T-cell (primary cell): Measurements from ENCODE around the gene NDRG2. TPM values are rescaled to one million over a fixed set of nuclear protein-coding genes. Genes with fewer than 3 reads are reported as not detected.
"Not testable (repeated sequence)": the region's sequence is repeated elsewhere in the genome, so short reads cannot be mapped to it uniquely, and the experiment has no call there.

Experiments used
- ATAC-seq, 4 experiments: fragments of 200-7000 bp in 3 of 4; fragments of 150-1000 bp in 1 of 4; cut with Tn5 transposase; replicated peaks in 1 of 4; 1 replicate in 3 of 4; 2 replicates in 1 of 4; pipeline ENCODE4 v1.10.0; 2021; ENCODE audit warnings: moderate library complexity in 3 of 4, mild to moderate bottlenecking in 2 of 4, moderate number of reproducible peaks in 1 of 4
- CTCF ChIA-PET, 2 donors: fragments of 300-600 bp; sonication (Branson Sonifier 250); formaldehyde crosslinking; loops; one replicate each; lab custom pipeline; 2022; ENCODE audit warnings: antibody characterized with exemption in 2 of 2; lab: Charles Lee
- POLR2A ChIA-PET, 2 donors: fragments of 300-600 bp; sonication (Branson Sonifier 250); formaldehyde crosslinking; loops; one replicate each; lab custom pipeline; 2022; ENCODE audit warnings: antibody characterized with exemption in 2 of 2; lab: Charles Lee
- DNase-seq, 35 experiments: peaks; one replicate each; pipeline versions ENCODE4 v3.0.0 to v3.0.0-alpha.2; 2013 to 2023
- H3K27ac ChIP-seq: one replicate; pipeline ENCODE4 v1.5.1; 2013; ENCODE audit warnings: low read length
- H3K27me3 ChIP-seq, 2 experiments: replicated peaks in 1 of 2; 1 replicate in 1 of 2; 2 replicates in 1 of 2; pipeline versions ENCODE4 v1.6.1 to v1.7.0; 2013; ENCODE audit warnings: low read length in 1 of 2, mixed read lengths in 1 of 2; ENCODE audit not compliant: control insufficient read depth in 2 of 2, insufficient read depth in 2 of 2; ENCODE audit errors: extremely low read depth in 1 of 2
- H3K36me3 ChIP-seq, 2 donors: 1 replicate in 1 of 2; 2 replicates in 1 of 2; pipeline versions ENCODE4 v1.6.1 to v1.7.0; 2013; ENCODE audit warnings: low read length in 1 of 2; ENCODE audit not compliant: control insufficient read depth in 2 of 2, insufficient read depth in 1 of 2; ENCODE audit errors: extremely low read depth in 1 of 2
- H3K4me1 ChIP-seq, 2 experiments: 1 replicate in 1 of 2; 2 replicates in 1 of 2; pipeline versions ENCODE4 v1.6.1 to v1.7.0; 2013; ENCODE audit warnings: low read length in 2 of 2, mixed read lengths in 1 of 2; ENCODE audit not compliant: insufficient read depth in 2 of 2, control insufficient read depth in 1 of 2; ENCODE audit errors: extremely low read depth in 1 of 2
- H3K4me3 ChIP-seq, 2 donors: 1 replicate in 1 of 2; 2 replicates in 1 of 2; pipeline versions ENCODE4 v1.5.1 to v1.7.0; 2013; ENCODE audit warnings: mild to moderate bottlenecking in 2 of 2, low read length in 1 of 2, moderate library complexity in 1 of 2; ENCODE audit not compliant: control insufficient read depth in 1 of 2; ENCODE audit errors: extremely low read depth in 1 of 2
- H3K9me3 ChIP-seq: 2 replicates; pipeline ENCODE4 v1.7.0; 2013
- H3K27ac Mint-ChIP-seq, 2 donors: one replicate each; pipeline ENCODE4 v1.8.0; 2020 to 2021; ENCODE audit warnings: mild to moderate bottlenecking in 2 of 2, mixed read lengths in 2 of 2
- H3K27me3 Mint-ChIP-seq, 2 donors: one replicate each; pipeline ENCODE4 v1.8.0; 2021 to 2022; ENCODE audit warnings: mixed read lengths in 2 of 2
- H3K36me3 Mint-ChIP-seq: one replicate; pipeline ENCODE4 v1.8.0; 2021; ENCODE audit warnings: mixed read lengths
- H3K4me1 Mint-ChIP-seq, 3 donors: one replicate each; pipeline ENCODE4 v1.8.0; 2020 to 2022; ENCODE audit warnings: mixed read lengths in 3 of 3, mild to moderate bottlenecking in 1 of 3
- H3K4me3 Mint-ChIP-seq, 3 donors: one replicate each; pipeline ENCODE4 v1.8.0; 2020 to 2022; ENCODE audit warnings: mild to moderate bottlenecking in 3 of 3, mixed read lengths in 3 of 3, moderate library complexity in 3 of 3
- H3K9me3 Mint-ChIP-seq, 3 donors: one replicate each; pipeline ENCODE4 v1.8.0; 2020 to 2022; ENCODE audit warnings: mixed read lengths in 3 of 3
- WGBS: methylation state at CpG from one replicate; pipeline ENCODE4 v1.1.5; 2013; ENCODE audit warnings: missing lambda C conversion rate; ENCODE audit not compliant: insufficient coverage; 5-methylcytosine and 5-hydroxymethylcytosine counted together
- total RNA-seq, 35 experiments: library from RNA in 6 of 35; stranded (reverse) in 6 of 35; fragments of 120-200 nt in 1 of 35; gene quantifications; one replicate each; pipeline versions ENCODE4 v1.2.1 to v1.2.4 and lab custom pipeline; 2013 to 2026

NDRG2 gene
- total RNA-seq, 5 donors from 2014 or later (not counting 1 experiment from before 2014, with no cell fraction given), result 26.1 to 28.2 (median 27.1) TPM

DNA sequence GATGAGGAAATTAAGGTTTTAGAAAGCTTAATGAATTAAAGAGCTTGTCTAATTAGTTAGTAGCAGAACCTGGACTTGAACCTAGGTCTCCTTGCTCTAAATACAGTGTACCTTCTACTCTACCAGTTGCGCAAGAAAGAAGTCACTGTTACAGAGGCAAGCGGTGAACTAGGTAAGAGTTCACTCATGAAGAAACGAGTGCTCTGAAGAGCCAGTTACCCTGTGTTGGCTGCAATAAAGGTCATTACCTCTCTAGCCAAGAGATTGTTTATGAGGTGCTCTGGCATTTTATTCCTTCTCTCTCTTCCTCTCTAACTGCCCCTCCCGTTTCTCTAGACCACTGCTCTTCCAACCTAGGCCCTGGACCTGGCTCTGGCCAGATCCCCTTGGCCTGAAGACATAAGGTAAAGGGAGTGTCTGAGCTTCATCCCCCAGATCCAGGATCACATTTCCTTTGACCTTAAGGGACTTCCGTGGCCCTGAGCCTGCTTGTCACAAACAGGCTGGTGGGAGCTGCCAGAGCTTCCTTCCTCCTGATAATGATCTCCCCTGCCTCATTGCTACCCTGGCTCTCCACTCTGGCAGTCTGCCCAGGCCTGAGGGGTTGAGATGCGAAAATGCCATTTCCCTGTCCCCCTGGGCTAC lies 19.2 kb upstream of the NDRG2 start:
- H3K27me3 Mint-ChIP-seq, result peaks cover 5 to 22% of the 10 kb centered on the region in 2 donors
- ATAC-seq, result peak in 2 of 4 experiments; percentile 40 to 46
- H3K36me3 ChIP-seq, result no peaks in the 10 kb centered on the region
- 37% methylated on average over 2 of the region's 6 CpGs for WGBS
- H3K36me3 Mint-ChIP-seq, result no peaks in the 10 kb centered on the region
- H3K4me1 ChIP-seq, result peaks cover 0 to 8% of the 10 kb centered on the region in 2 experiments
- peak in 3 of 35 experiments; percentile 12 to 20 (median 16) for DNase-seq
- H3K27ac ChIP-seq, result no peak overlapping the region
- H3K4me1 Mint-ChIP-seq, result peaks cover 9 to 16% (median 10%) of the 10 kb centered on the region in 3 donors
- POLR2A ChIA-PET, result interaction anchor here in 1 of 2 donors (0.6 kb wide), 1 partner anchor 54 kb away, joined by 4 read pairs; no protein-coding TSS in a partner anchor
- peaks cover 0 to 8% of the 10 kb centered on the region in 2 experiments for H3K27me3 ChIP-seq
- H3K9me3 Mint-ChIP-seq, result no peaks in the 10 kb centered on the region
- peak overlapping the region in 1 of 3 donors; percentile 12 for H3K4me3 Mint-ChIP-seq
- CTCF ChIA-PET, result interaction anchor here (0.8 to 6.6 kb wide), 5 partner anchors 10 to 60 kb away, joined by 3 to 53 read pairs (median 4); no protein-coding TSS in a partner anchor
- no peak overlapping the region for H3K4me3 ChIP-seq
- no peaks in the 10 kb centered on the region for H3K9me3 ChIP-seq
- peak overlapping the region; percentile 23 to 89 for H3K27ac Mint-ChIP-seq

- CTCF ChIA-PET, result interaction anchor here (0.8 to 6.6 kb wide), 5 partner anchors 10 to 61 kb away, joined by 3 to 53 read pairs (median 4); no protein-coding TSS in a partner anchor
- no peaks in the 10 kb centered on the region for H3K9me3 Mint-ChIP-seq
- Histone ChIP-seq H3K27me3 (peaks cover 0 to 8% of the 10 kb centered on the region in 2 experiments), H3K4me3 (no peak overlapping the region), H3K9me3 (no peaks in the 10 kb centered on the region), H3K27ac (no peak overlapping the region), H3K4me1 (peaks cover 0 to 8% of the 10 kb centered on the region in 2 experiments), H3K36me3 (no peaks in the 10 kb centered on the region)
- no CpG with 5 or more reads among the region's 2 CpGs for WGBS
- no peak for DNase-seq
- H3K36me3 Mint-ChIP-seq, result no peaks in the 10 kb centered on the region
- no peak for ATAC-seq
- no peak overlapping the region for H3K27ac Mint-ChIP-seq
- H3K4me1 Mint-ChIP-seq, result peaks cover 9 to 16% (median 10%) of the 10 kb centered on the region in 3 donors
- peaks cover 5 to 22% of the 10 kb centered on the region in 2 donors for H3K27me3 Mint-ChIP-seq
- no peak overlapping the region for H3K4me3 Mint-ChIP-seq
- POLR2A ChIA-PET, result interaction anchor here in 1 of 2 donors (0.6 kb wide), 2 partner anchors 48 to 54 kb away, joined by 3 to 4 read pairs; no protein-coding TSS in a partner anchor
Measured at GRCh38 chr14:21043387-21043973, 18.6 kb upstream of the NDRG2 start.

DNA sequence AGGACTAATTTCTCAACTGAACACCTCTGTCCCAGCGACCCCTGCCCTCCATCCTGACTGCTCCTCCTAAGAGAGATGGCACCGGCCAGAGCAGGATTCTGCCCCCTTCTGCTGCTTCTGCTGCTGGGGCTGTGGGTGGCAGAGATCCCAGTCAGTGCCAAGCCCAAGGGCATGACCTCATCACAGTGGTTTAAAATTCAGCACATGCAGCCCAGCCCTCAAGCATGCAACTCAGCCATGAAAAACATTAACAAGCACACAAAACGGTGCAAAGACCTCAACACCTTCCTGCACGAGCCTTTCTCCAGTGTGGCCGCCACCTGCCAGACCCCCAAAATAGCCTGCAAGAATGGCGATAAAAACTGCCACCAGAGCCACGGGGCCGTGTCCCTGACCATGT lies 18.1 kb upstream of the NDRG2 start:
- Histone ChIP-seq H3K9me3 (no peaks in the 10 kb centered on the region), H3K27me3 (peaks cover 0 to 8% of the 10 kb centered on the region in 2 experiments), H3K4me3 (no peak overlapping the region), H3K36me3 (no peaks in the 10 kb centered on the region), H3K27ac (no peak overlapping the region), H3K4me1 (peaks cover 0 to 8% of the 10 kb centered on the region in 2 experiments)
- POLR2A ChIA-PET, result interaction anchor here in 1 of 2 donors (0.6 kb wide), 1 partner anchor 47 kb away, joined by 3 read pairs; no protein-coding TSS in a partner anchor
- 52% methylated on average over 7 of the region's 8 CpGs for WGBS
- H3K4me1 Mint-ChIP-seq, result peaks cover 9 to 16% (median 10%) of the 10 kb centered on the region in 3 donors
- no peaks in the 10 kb centered on the region for H3K9me3 Mint-ChIP-seq
- peaks cover 5 to 22% of the 10 kb centered on the region in 2 donors for H3K27me3 Mint-ChIP-seq
- H3K4me3 Mint-ChIP-seq, result no peak overlapping the region
- CTCF ChIA-PET, result interaction anchor here (2.5 to 6.6 kb wide), 2 partner anchors 27 to 28 kb away, joined by 15 to 53 read pairs; no protein-coding TSS in a partner anchor
- DNase-seq, result no peak
- no peak overlapping the region for H3K27ac Mint-ChIP-seq
- H3K36me3 Mint-ChIP-seq, result no peaks in the 10 kb centered on the region
- no peak for ATAC-seq

GRCh38 chr14:21041676-21042433 lies 17.0 kb upstream of the NDRG2 start, which contains the start of gene RNASE7:
TSS of gene RNASE7 (plus strand) at chr14:21042362. CDS start at chr14:21042993, 631 bp downstream.
- Histone ChIP-seq H3K9me3 (no peaks in the 10 kb centered on the region), H3K4me1 (peaks cover 0 to 8% of the 10 kb centered on the region in 2 experiments), H3K4me3 (no peak within 1 kb of the TSS), H3K36me3 (no peaks in the 10 kb centered on the region), H3K27me3 (peaks cover 0 to 8% of the 10 kb centered on the region in 2 experiments), H3K27ac (no peak within 1 kb of the TSS)
- Mint-ChIP-seq H3K27me3 (peaks cover 8 to 22% of the 10 kb centered on the region in 2 donors), H3K36me3 (no peaks in the 10 kb centered on the region), H3K4me3 (no peak within 1 kb of the TSS), H3K9me3 (no peaks in the 10 kb centered on the region), H3K27ac (peak within 1 kb of the TSS in 1 of 2 donors; percentile 35), H3K4me1 (peaks cover 9 to 16% (median 10%) of the 10 kb centered on the region in 3 donors)
- 85% methylated on average over 4 of the region's 11 CpGs for WGBS
- ATAC-seq (no peak), DNase-seq (no peak)
- POLR2A ChIA-PET, result no interaction called here
- CTCF ChIA-PET, result interaction anchor here (1.2 to 6.6 kb wide), 4 partner anchors 26 to 183 kb away, joined by 4 to 53 read pairs (median 26); no protein-coding TSS in a partner anchor

DNA sequence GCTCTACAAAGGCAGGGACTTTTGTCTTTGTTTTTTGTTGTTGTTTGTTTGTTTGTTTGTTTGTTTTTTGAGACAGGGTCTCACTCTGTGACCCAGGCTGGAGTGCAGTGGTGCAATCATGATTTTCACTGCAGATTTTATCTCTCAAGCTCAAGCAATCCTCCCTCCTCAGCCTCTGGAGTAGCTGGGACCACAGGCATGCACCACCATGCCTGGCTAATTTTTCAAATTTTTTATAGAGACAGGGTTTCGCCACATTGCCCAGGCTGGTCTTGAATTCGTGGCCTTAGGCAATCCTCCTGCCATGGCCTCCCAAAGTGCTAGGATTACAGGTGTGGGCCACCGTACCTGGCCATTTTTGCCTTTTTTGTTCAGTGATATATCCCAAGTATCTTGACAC lies 16.1 kb upstream of the NDRG2 start:
- ATAC-seq, H3K4me1 ChIP-seq, H3K9me3 ChIP-seq, H3K9me3 Mint-ChIP-seq, H3K4me3 ChIP-seq, H3K36me3 Mint-ChIP-seq, POLR2A ChIA-PET, H3K27ac ChIP-seq, H3K27ac Mint-ChIP-seq, H3K36me3 ChIP-seq, DNase-seq, H3K4me3 Mint-ChIP-seq: not testable (repeated sequence)
- CTCF ChIA-PET, result interaction anchor here (0.8 to 6.6 kb wide), 6 partner anchors 25 to 183 kb away, joined by 3 to 53 read pairs (median 5); no protein-coding TSS in a partner anchor
- WGBS, result 50% methylated on average over 2 of the region's 3 CpGs
- peaks cover 9 to 16% (median 10%) of the 10 kb centered on the region in 3 donors for H3K4me1 Mint-ChIP-seq
- peaks cover 8 to 22% of the 10 kb centered on the region in 2 donors for H3K27me3 Mint-ChIP-seq
- peaks cover 0 to 12% of the 10 kb centered on the region in 2 experiments for H3K27me3 ChIP-seq
